Stimulated activated CD4-positive, alpha-beta T cell treated with anti-CD3 and anti-CD28 coated beads, Interleukin-1b, Interleukin-23, amount 100 ng/mL, for 24 hours (primary cell): ENCODE results near the gene STAG2.

Experiments
- DNase-seq, 4 experiments: peaks; one replicate each; pipeline ENCODE4 v3.0.0-alpha.2; 2020; ENCODE audit warnings: low read depth in 4 of 4, low spot score in 1 of 4

STAG2 gene

GRCh38 chrX:123973921-123974320 lies 12.4 kb downstream of the STAG2 start:
- no peak for DNase-seq

- no peak for DNase-seq
Observed at GRCh38 chrX:123975180-123975579, 13.7 kb downstream of the STAG2 start.

GRCh38 chrX:123976706-123977316 lies 15.3 kb downstream of the STAG2 start:
- no peak for DNase-seq

GRCh38 chrX:123983240-123983639 lies 21.7 kb downstream of the STAG2 start:
- DNase-seq = no peak

- DNase-seq = no peak
Observed at GRCh38 chrX:123986377-123986776, 24.9 kb downstream of the STAG2 start.

GRCh38 chrX:123988423-123989111 lies 27.1 kb downstream of the STAG2 start:
- DNase-seq = no peak

- no peak for DNase-seq
Observed at GRCh38 chrX:123989235-123989634, 27.7 kb downstream of the STAG2 start.

- no peak for DNase-seq
Observed at GRCh38 chrX:123990169-123990568, 28.7 kb downstream of the STAG2 start.

- DNase-seq = no peak
Observed at GRCh38 chrX:123990602-123991001, 29.1 kb downstream of the STAG2 start.

- DNase-seq = no peak
Observed at GRCh38 chrX:123993326-123993725, 31.8 kb downstream of the STAG2 start.

GRCh38 chrX:123993904-123994635 lies 32.6 kb downstream of the STAG2 start:
- no peak for DNase-seq

GRCh38 chrX:123994730-123995129 lies 33.2 kb downstream of the STAG2 start:
- DNase-seq = no peak

- DNase-seq = no peak
Observed at GRCh38 chrX:124001581-124001980, 40.1 kb downstream of the STAG2 start.

- DNase-seq = no peak
Observed at GRCh38 chrX:124005228-124005627, 43.7 kb downstream of the STAG2 start.

GRCh38 chrX:124010157-124010556 lies 48.7 kb downstream of the STAG2 start:
- no peak for DNase-seq

- DNase-seq = no peak
Observed at GRCh38 chrX:124010566-124010965, 49.1 kb downstream of the STAG2 start.

- no peak for DNase-seq
Observed at GRCh38 chrX:124015721-124016120, 54.2 kb downstream of the STAG2 start.

- no peak for DNase-seq
Observed at GRCh38 chrX:124016825-124017224, 55.3 kb downstream of the STAG2 start.

GRCh38 chrX:124018023-124018422 lies 56.5 kb downstream of the STAG2 start:
- no peak for DNase-seq

- DNase-seq = no peak
Observed at GRCh38 chrX:124023838-124024238, 62.3 kb downstream of the STAG2 start.

- DNase-seq = no peak
Observed at GRCh38 chrX:124026529-124026928, 65.0 kb downstream of the STAG2 start.

GRCh38 chrX:124028182-124028581 lies 66.7 kb downstream of the STAG2 start:
- no peak for DNase-seq
